ENCODE results near the gene MYOG. TPM values are rescaled to one million over a fixed set of nuclear protein-coding genes. Genes with fewer than 3 reads are reported as not detected.

The MYOG gene
- total and polyA plus RNA-seq, 2 experiments from 2014 or later = not detected

GRCh38 chr1:203043830-203044545 lies 41.8 kb downstream of the MYOG start (continued):
- TF ChIP-seq POLR2AphosphoS5 (IDR thresholded peaks at IDR 0.05; ENCODE audit: low read depth) (no peak), ZNF114 (CRISPR knock-in tag; IDR thresholded peaks at IDR 0.05) (no peak), JUNB (IDR thresholded peaks at IDR 0.05; ENCODE audit: unreplicated experiment) (no peak), EZH2phosphoT487 (IDR thresholded peaks at IDR 0.05; ENCODE audit: unreplicated experiment) (no peak), CTCF (conservative IDR thresholded peaks at IDR 0.05; ENCODE audit: low read depth in 2 of 2) (no peak), EZH2 (IDR thresholded peaks at IDR 0.05; ENCODE audit: low read depth, unreplicated experiment) (no peak), ZNF331 (CRISPR knock-in tag; IDR thresholded peaks at IDR 0.05; ENCODE audit: low read depth) (no peak), ETS1 (IDR thresholded peaks at IDR 0.05) (no peak), STAT1 (IDR thresholded peaks at IDR 0.05; ENCODE audit: unreplicated experiment) (no peak), CREB1 (CRISPR knock-in tag; IDR thresholded peaks at IDR 0.05; ENCODE audit: low read depth) (no peak)

GRCh38 chr1:203041351-203041932 lies 44.4 kb downstream of the MYOG start:
- Mint-ChIP-seq H3K27ac (no peak overlapping the region), H3K36me3 (ENCODE audit: low read depth) (no peaks in the 10 kb centered on the region; the same call in 2 of the 3 replicates), H3K4me3 (no peak overlapping the region), H3K4me1 (peaks cover 22% of the 10 kb centered on the region), H3K9me3 (no peaks in the 10 kb centered on the region; the same call in 2 of the 3 replicates), H3K27me3 (ENCODE audit: insufficient read depth, low read depth, poor library complexity) (peaks cover 17% of the 10 kb centered on the region)
- ATAC-seq = no peak
- no peaks in the 10 kb centered on the region for H3K36me3 ChIP-seq (ENCODE audit: insufficient read depth)
- no peak overlapping the region for H2AFZ ChIP-seq
- no peaks in the 10 kb centered on the region for H3K79me2 ChIP-seq (replicated peaks; ENCODE audit: insufficient read depth)
- H3K27me3 ChIP-seq (ENCODE audit: insufficient read depth) = no peaks in the 10 kb centered on the region
- no peak overlapping the region for H3K4me2 ChIP-seq
- no peak overlapping the region for H3K27ac ChIP-seq (ENCODE audit: low read depth)
- H3F3A ChIP-seq (replicated peaks; ENCODE audit: low read depth) = no peaks in the 10 kb centered on the region
- H3K4me3 ChIP-seq = no peak overlapping the region
- DNase-seq (ENCODE audit: low spot score) = no peak
- TF ChIP-seq JUNB (IDR thresholded peaks at IDR 0.05; ENCODE audit: unreplicated experiment) = no peak
- TF ChIP-seq CREB1 (CRISPR knock-in tag; IDR thresholded peaks at IDR 0.05; ENCODE audit: low read depth) = no peak
- TF ChIP-seq ZNF331 (CRISPR knock-in tag; IDR thresholded peaks at IDR 0.05; ENCODE audit: low read depth) = no peak
- no peak for TF ChIP-seq ETS1 (IDR thresholded peaks at IDR 0.05)
- TF ChIP-seq CTCF (conservative IDR thresholded peaks at IDR 0.05; ENCODE audit: low read depth in 2 of 2) = no peak
- TF ChIP-seq EZH2 (IDR thresholded peaks at IDR 0.05; ENCODE audit: low read depth, unreplicated experiment) = no peak
- H3K9me2 ChIP-seq (ENCODE audit: insufficient read depth) = no peaks in the 10 kb centered on the region
- H3K4me1 ChIP-seq (ENCODE audit: insufficient read depth) = 0 out of 2 replicates have a peak, but pooled peaks cover 5% of the 10 kb centered on the region
- no peaks in the 10 kb centered on the region for H4K20me1 ChIP-seq (replicated peaks; ENCODE audit: insufficient read depth)
